Measurements from ENCODE around the gene ZNF865.
A peak's percentile ranks its signal among the peaks of the same experiment; 100 is the strongest.
"Not testable (repeated sequence)": the region's sequence is repeated elsewhere in the genome, so short reads cannot be mapped to it uniquely, and the experiment has no call there.

Gene ZNF865

GRCh38 chr19:55605637-55606470 is at the start of gene ZNF865:
Gene ZNF865 (plus strand): TSS chr19:55605647. CDS start chr19:55613619, 7,972 bp downstream.
- no peak for DNase-seq

GRCh38 chr19:55559684-55560083 is 45.8 kb upstream of the ZNF865 start:
- no peak for DNase-seq

- no peak for DNase-seq
Measured at GRCh38 chr19:55563261-55563690, 42.2 kb upstream of the ZNF865 start.

GRCh38 chr19:55566823-55567222 is 38.6 kb upstream of the ZNF865 start:
- DNase-seq = no peak

- DNase-seq = no peak
Measured at GRCh38 chr19:55567708-55568328, 37.6 kb upstream of the ZNF865 start.

- DNase-seq = not testable (repeated sequence)
Measured at GRCh38 chr19:55569477-55569876, 36.0 kb upstream of the ZNF865 start.

GRCh38 chr19:55573929-55574328 is 31.5 kb upstream of the ZNF865 start:
- not testable (repeated sequence) for DNase-seq

GRCh38 chr19:55576746-55577145 is 28.7 kb upstream of the ZNF865 start:
- DNase-seq = no peak

GRCh38 chr19:55578031-55578760 is 27.3 kb upstream of the ZNF865 start:
- no peak for DNase-seq

- DNase-seq = no peak
Measured at GRCh38 chr19:55578761-55579747, 26.4 kb upstream of the ZNF865 start.

- DNase-seq = no peak
Measured at GRCh38 chr19:55579766-55580621, 25.5 kb upstream of the ZNF865 start.

- DNase-seq = peak; percentile 51
Measured at GRCh38 chr19:55580628-55581144, 24.8 kb upstream of the ZNF865 start, which contains the start of gene ZNF579. Gene ZNF579 (minus strand): TSS chr19:55580848. CDS start chr19:55579639, 1,209 bp downstream.

GRCh38 chr19:55581145-55581822 is 24.2 kb upstream of the ZNF865 start:
- no peak for DNase-seq

GRCh38 chr19:55581823-55582223 is 23.6 kb upstream of the ZNF865 start:
- no peak for DNase-seq

GRCh38 chr19:55582284-55582683 is 23.2 kb upstream of the ZNF865 start:
- DNase-seq = not testable (repeated sequence)

- not testable (repeated sequence) for DNase-seq
Measured at GRCh38 chr19:55583897-55584296, 21.6 kb upstream of the ZNF865 start.

- no peak for DNase-seq
Measured at GRCh38 chr19:55584871-55585270, 20.6 kb upstream of the ZNF865 start.

GRCh38 chr19:55585658-55586339 is 19.6 kb upstream of the ZNF865 start:
- no peak for DNase-seq

GRCh38 chr19:55586976-55587668 is 18.3 kb upstream of the ZNF865 start:
- DNase-seq = peak; percentile 90

Data from NCI-H2081 treated with DMSO at 0.1 percent for 48 hours (cell line).